Measurements from ENCODE around the gene ELP4.

The ELP4 gene

GRCh38 chr11:31809857-31810778 lies 300.6 kb downstream of the ELP4 start:
- TF ChIP-seq, protein P1, sequence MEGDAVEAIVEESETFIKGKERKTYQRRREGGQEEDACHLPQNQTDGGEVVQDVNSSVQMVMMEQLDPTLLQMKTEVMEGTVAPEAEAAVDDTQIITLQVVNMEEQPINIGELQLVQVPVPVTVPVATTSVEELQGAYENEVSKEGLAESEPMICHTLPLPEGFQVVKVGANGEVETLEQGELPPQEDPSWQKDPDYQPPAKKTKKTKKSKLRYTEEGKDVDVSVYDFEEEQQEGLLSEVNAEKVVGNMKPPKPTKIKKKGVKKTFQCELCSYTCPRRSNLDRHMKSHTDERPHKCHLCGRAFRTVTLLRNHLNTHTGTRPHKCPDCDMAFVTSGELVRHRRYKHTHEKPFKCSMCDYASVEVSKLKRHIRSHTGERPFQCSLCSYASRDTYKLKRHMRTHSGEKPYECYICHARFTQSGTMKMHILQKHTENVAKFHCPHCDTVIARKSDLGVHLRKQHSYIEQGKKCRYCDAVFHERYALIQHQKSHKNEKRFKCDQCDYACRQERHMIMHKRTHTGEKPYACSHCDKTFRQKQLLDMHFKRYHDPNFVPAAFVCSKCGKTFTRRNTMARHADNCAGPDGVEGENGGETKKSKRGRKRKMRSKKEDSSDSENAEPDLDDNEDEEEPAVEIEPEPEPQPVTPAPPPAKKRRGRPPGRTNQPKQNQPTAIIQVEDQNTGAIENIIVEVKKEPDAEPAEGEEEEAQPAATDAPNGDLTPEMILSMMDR (IDR thresholded peaks at IDR 0.05; ENCODE audit: insufficient read depth, missing control alignments) = no peak
- peak; percentile 43 for DNase-seq (ENCODE audit: insufficient read length, low spot score)

GRCh38 chr11:31810779-31811647 lies 301.4 kb downstream of the ELP4 start, which contains the start of gene PAX6:
TSS of gene PAX6 (minus strand) at chr11:31811322. CDS start at chr11:31806411, 4,911 bp downstream.
- TF ChIP-seq, protein P1 (IDR thresholded peaks at IDR 0.05; ENCODE audit: insufficient read depth, missing control alignments) = no peak
- DNase-seq (ENCODE audit: insufficient read length, low spot score) = peak; percentile 16
- no peak for FAIRE-seq

More at GRCh38 chr11:31809857-31810778, 300.6 kb downstream of the ELP4 start:
- no peak for FAIRE-seq

DNA sequence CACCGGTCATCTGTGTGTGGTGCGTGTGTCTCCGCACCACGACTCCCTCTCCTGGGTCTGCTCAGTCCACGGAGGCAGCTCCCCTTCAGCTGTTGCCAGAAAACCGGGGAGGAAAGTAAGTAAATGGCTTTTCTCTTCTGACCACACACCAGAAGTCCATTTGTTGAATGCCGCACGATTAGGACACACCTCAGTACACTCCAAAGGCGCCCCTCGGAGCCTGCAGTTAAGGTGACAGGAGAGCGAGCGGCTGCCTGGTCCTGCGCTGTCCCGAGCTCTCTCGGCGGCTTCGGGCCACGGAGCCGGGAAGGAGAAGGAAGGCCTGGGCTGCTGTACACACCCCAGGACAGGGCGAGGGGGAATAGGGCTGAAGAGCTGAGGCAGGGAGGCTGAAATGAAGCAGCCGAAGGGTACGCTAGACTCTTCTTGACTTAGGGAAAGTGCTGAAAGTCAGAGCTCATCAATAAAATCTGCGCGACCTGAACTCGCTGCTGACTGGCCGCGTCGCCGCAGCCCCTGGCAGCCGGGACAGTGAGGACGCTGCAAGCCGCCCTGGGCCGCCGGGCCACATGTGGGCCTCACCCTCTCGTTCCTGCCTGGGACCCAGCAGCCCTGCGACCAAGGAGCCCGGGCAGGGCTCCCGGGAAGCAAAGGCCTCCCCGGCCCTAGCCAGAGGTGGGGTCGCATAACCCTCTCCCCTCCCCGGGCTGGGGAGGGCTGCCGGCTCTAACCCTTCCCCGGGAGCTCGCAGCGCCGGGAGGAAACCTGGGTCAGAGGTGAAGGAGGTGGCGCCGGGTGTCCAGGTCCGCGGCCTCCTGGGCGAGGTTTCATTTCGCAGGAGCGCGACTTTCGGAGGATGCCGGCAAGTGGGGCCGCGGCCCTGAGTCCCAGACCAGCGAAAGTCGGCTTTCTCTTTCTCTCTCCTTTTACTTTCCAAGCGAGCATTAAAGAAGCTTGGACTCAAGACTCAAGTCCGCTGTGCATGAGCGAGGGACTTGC lies 303.1 kb downstream of the ELP4 start:
- peak; percentile 27 for DNase-seq (ENCODE audit: insufficient read length, low spot score)
- TF ChIP-seq, protein P1 (IDR thresholded peaks at IDR 0.05; ENCODE audit: insufficient read depth, missing control alignments) = no peak
- no peak for FAIRE-seq

DNA sequence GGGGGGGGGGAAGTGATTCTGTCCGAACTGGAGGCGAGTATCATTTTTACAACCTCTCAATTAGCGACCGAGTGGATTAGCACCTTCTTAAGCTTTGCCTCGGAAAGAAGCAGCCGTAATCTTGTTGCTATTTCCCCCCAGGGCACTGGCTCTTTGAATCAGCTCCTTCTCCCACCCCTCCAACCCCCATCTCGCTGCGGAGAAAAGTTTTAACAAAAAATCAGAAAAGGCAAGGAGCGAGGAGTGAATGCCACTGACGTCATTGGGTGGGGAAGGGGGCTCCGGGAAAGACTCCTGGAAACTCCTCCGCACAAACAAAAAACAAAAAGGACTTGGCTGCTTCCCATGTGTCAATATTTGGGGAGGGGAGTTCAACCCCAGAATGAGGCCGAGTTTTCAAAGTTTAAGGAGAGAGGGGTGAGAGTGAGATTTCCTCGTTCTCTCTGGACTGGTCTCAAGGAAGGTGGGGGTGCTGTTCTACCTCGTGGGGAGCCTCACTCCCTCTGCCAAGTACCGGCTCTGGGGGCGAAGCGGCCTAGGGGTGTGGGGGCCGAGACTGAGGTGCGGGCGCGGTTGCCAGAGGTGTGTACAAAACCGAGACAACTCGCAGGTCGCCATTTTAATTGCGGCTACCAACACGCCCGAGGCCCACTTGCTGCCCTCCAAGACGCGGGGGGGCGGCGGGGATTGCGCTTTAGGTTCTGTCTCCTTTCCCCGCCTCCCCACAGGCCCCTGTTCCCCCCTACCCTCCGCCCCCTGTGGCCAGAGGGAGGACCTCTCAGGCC lies 304.0 kb downstream of the ELP4 start:
- no peak for FAIRE-seq
- DNase-seq (ENCODE audit: insufficient read length, low spot score) = no peak
- TF ChIP-seq, protein P1 (IDR thresholded peaks at IDR 0.05; ENCODE audit: insufficient read depth, missing control alignments) = no peak

GRCh38 chr11:31814176-31814868 lies 304.8 kb downstream of the ELP4 start:
- FAIRE-seq = no peak
- TF ChIP-seq, protein P1 (IDR thresholded peaks at IDR 0.05; ENCODE audit: insufficient read depth, missing control alignments) = no peak
- no peak for DNase-seq (ENCODE audit: insufficient read length, low spot score)
